Measurements from ENCODE around the gene EFCAB6. TPM values are rescaled to one million over a fixed set of nuclear protein-coding genes. Genes with fewer than 3 reads are reported as not detected.

The EFCAB6 gene
- total and polyA plus RNA-seq, 2 of the 13 experiments (the other 11 are each of a cell fraction or from before 2014, with no cell fraction given) = not detected

- H3K79me2 ChIP-seq (ENCODE audit: insufficient read depth, low read length) = no peaks in the 10 kb centered on the region
- no peak overlapping the region for H3K4me3 ChIP-seq (replicated peaks in 1 of 3; ENCODE audit: insufficient read depth in 1 of 3, low read depth in 2 of 3, low read length in 3 of 3)
- H3K4me2 ChIP-seq (ENCODE audit: low read depth, low read length) = no peak overlapping the region
- H3K27ac ChIP-seq (ENCODE audit: extremely low read length, insufficient read depth, low read length) = no peak overlapping the region
- no peaks in the 10 kb centered on the region for H3K4me1 ChIP-seq (ENCODE audit: insufficient read depth, low read length)
- no peak overlapping the region for H3K9ac ChIP-seq (ENCODE audit: insufficient read depth, low read depth, low read length)
- intact Hi-C loops (cut with micrococcal nuclease; ENCODE audit: unreplicated experiment) (no loop called here), in situ Hi-C loops (cut with HindIII; ENCODE audit: extremely low pct_ligation_motif_present, low pct_unique_long_range_greater_than_20kb) (no loop called here)
- H3K36me3 ChIP-seq (replicated peaks in 1 of 2; ENCODE audit: control insufficient read depth in 1 of 2, insufficient read depth in 2 of 2, low read length in 2 of 2) = no peaks in the 10 kb centered on the region
- no peaks in the 10 kb centered on the region for H3K9me3 ChIP-seq (ENCODE audit: low read length)
- CTCF ChIA-PET (ENCODE audit: low intra/inter-chr PET ratio, low total read pairs) = no interaction called here
- no peak overlapping the region for H2AFZ ChIP-seq (ENCODE audit: low read length)
- FAIRE-seq = no peak
- TF ChIP-seq ZBTB2 (CRISPR knock-in tag; IDR thresholded peaks at IDR 0.05; ENCODE audit: low read depth) (no peak), CTCF (CRISPR knock-in tag; IDR thresholded peaks at IDR 0.05) (no peak), NFKBIZ (CRISPR knock-in tag; IDR thresholded peaks at IDR 0.05) (no peak), HNRNPH1 (optimal IDR thresholded peaks at IDR 0.05; ENCODE audit: low read depth, low read length) (no peak), ZUFSP (CRISPR knock-in tag; IDR thresholded peaks at IDR 0.05; ENCODE audit: borderline replicate concordance) (no peak), ZNF446 (CRISPR knock-in tag; IDR thresholded peaks at IDR 0.05) (no peak), ZNF138 (CRISPR knock-in tag; IDR thresholded peaks at IDR 0.05; ENCODE audit: low read depth) (no peak), ZFP36 (IDR thresholded peaks at IDR 0.05; ENCODE audit: borderline replicate concordance, low read depth, low read length, partially characterized antibody) (no peak), SP4 (CRISPR knock-in tag; IDR thresholded peaks at IDR 0.05) (no peak), CERS6 (CRISPR knock-in tag; IDR thresholded peaks at IDR 0.05) (no peak), AHR (CRISPR knock-in tag; IDR thresholded peaks at IDR 0.05) (no peak), ZBTB7B (CRISPR knock-in tag; IDR thresholded peaks at IDR 0.05) (no peak), HNRNPLL (IDR thresholded peaks at IDR 0.05; ENCODE audit: low read depth, low read length, poor library complexity, severe bottlenecking) (no peak)
- POLR2A ChIA-PET = no interaction called here
- peaks cover 3 to 19% of the 10 kb centered on the region in 2 experiments; a peak in 4 of 5 replicates for H3K27me3 ChIP-seq (ENCODE audit: control insufficient read depth in 1 of 2, insufficient read depth in 2 of 2, low read length in 2 of 2)
- no peaks in the 10 kb centered on the region for H4K20me1 ChIP-seq (ENCODE audit: insufficient read depth, low read length)
- no peak for ATAC-seq
- DNase-seq (ENCODE audit: low spot score) = no peak
- 72% methylated on average over 5 of the region's 5 CpGs for WGBS (ENCODE audit: low lambda C conversion rate)
- BruUV-seq (replicated peaks) = no TSS peak
Observed at GRCh38 chr22:43546186-43546585, 265.9 kb downstream of the EFCAB6 start.

Measured in HepG2 (cell line).